ENCODE data around the gene LRRC56. TPM values are rescaled to one million over a fixed set of nuclear protein-coding genes. Genes with fewer than 3 reads are reported as not detected.

Gene LRRC56
- total and polyA plus RNA-seq, 2 donors (not counting 1 experiment from before 2014, with no cell fraction given) = 11.8 to 15.8 TPM

- intact Hi-C loops (cut with micrococcal nuclease) = no loop called here
- no peak overlapping the region for H2AFZ ChIP-seq (ENCODE audit: insufficient read depth, low read depth, low read length, poor library complexity, severe bottlenecking)
- H3K9ac ChIP-seq (ENCODE audit: low read length) = no peak overlapping the region
- H3K4me1 ChIP-seq (ENCODE audit: control insufficient read depth in 2 of 2, insufficient read depth in 2 of 2, low read length in 2 of 2) = peaks cover 20 to 39% of the 10 kb centered on the region in 2 donors
- H3K9me3 ChIP-seq (ENCODE audit: control extremely low read depth in 1 of 3, control insufficient read depth in 2 of 3, insufficient read depth in 1 of 3, low read length in 2 of 3) = no peaks in the 10 kb centered on the region
- no peak overlapping the region for H3K27ac ChIP-seq (ENCODE audit: low read length in 2 of 2)
- Mint-ChIP-seq H3K4me3 (no peak overlapping the region), H3K4me1 (peaks cover 37% of the 10 kb centered on the region), H3K27ac (no peak overlapping the region), H3K9me3 (ENCODE audit: insufficient read depth) (no peaks in the 10 kb centered on the region), H3K27me3 (no peaks in the 10 kb centered on the region)
- ChIA-PET CTCF (no interaction called here), POLR2A (no interaction called here)
- H3K4me2 ChIP-seq (replicated peaks; ENCODE audit: low read depth, low read length, poor library complexity, severe bottlenecking) = no peak overlapping the region
- TF ChIP-seq EZH2 (IDR thresholded peaks at IDR 0.05; ENCODE audit: borderline replicate concordance, insufficient read depth, low read depth, low read length, poor library complexity, severe bottlenecking) (no peak), CTCF (IDR thresholded peaks at IDR 0.05) (no peak)
- peaks cover 97% of the 10 kb centered on the region for H3K79me2 ChIP-seq (ENCODE audit: control insufficient read depth, insufficient read depth, low read length)
- H3K27me3 ChIP-seq (replicated peaks in 1 of 4; ENCODE audit: control extremely low read depth in 1 of 4, control insufficient read depth in 3 of 4, insufficient read depth in 4 of 4, low read length in 3 of 4) = no peaks in the 10 kb centered on the region
- ATAC-seq (ENCODE audit: low read depth) (no peak), DNase-seq (no peak)
- peaks cover 91% of the 10 kb centered on the region for H4K20me1 ChIP-seq (ENCODE audit: control insufficient read depth, insufficient read depth, low read length, poor library complexity, severe bottlenecking)
- peaks cover 1 to 28% of the 10 kb centered on the region in 2 experiments for H3K36me3 ChIP-seq (replicated peaks in 1 of 2; ENCODE audit: control extremely low read depth in 1 of 2, control insufficient read depth in 1 of 2, extremely low read depth in 1 of 2, insufficient read depth in 2 of 2, low read length in 1 of 2)
- no peak overlapping the region for H3K4me3 ChIP-seq (ENCODE audit: control extremely low read depth in 1 of 5, extremely low read depth in 1 of 5, insufficient read depth in 1 of 5, low read depth in 2 of 5, low read length in 4 of 5)
- 92% methylated on average over 17 of the region's 17 CpGs for WGBS (ENCODE audit: insufficient coverage)
Measured at GRCh38 chr11:581752-582151, 44.4 kb downstream of the LRRC56 start.

DNA sequence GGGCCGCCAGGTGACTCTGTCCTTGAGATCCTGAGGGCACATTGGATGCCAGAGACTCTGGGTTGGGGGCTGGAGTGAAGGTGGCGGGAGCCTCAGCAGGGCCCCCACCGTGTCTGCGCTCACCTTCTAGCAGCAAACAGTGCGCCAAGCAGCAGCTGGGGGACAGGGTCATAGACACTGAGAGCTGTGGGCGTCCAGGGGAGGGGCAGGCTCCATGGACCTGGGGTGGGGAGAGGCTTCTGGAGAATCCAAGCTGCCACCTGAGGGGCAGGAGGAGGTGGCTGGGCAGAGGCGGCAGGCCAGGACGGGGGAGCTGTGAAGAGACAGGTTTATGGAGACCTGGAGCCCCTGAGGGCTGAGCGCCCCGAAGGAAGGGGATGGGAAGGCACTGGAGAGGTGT lies 47.0 kb downstream of the LRRC56 start:
- no peak overlapping the region for H3K4me3 ChIP-seq (ENCODE audit: control extremely low read depth in 1 of 5, extremely low read depth in 1 of 5, insufficient read depth in 1 of 5, low read depth in 2 of 5, low read length in 4 of 5)
- H3K79me2 ChIP-seq (ENCODE audit: control insufficient read depth, insufficient read depth, low read length) = peaks cover 92% of the 10 kb centered on the region
- H3K9me3 ChIP-seq (ENCODE audit: control extremely low read depth in 1 of 3, control insufficient read depth in 2 of 3, insufficient read depth in 1 of 3, low read length in 2 of 3) = no peaks in the 10 kb centered on the region
- Mint-ChIP-seq H3K4me3 (no peak overlapping the region), H3K4me1 (peaks cover 14% of the 10 kb centered on the region), H3K27ac (no peak overlapping the region), H3K9me3 (ENCODE audit: insufficient read depth) (no peaks in the 10 kb centered on the region), H3K27me3 (no peaks in the 10 kb centered on the region)
- intact Hi-C loops (cut with micrococcal nuclease) = no loop called here
- H3K36me3 ChIP-seq (replicated peaks in 1 of 2; ENCODE audit: control extremely low read depth in 1 of 2, control insufficient read depth in 1 of 2, extremely low read depth in 1 of 2, insufficient read depth in 2 of 2, low read length in 1 of 2) = peaks cover 0 to 50% of the 10 kb centered on the region in 2 experiments
- CTCF ChIA-PET = no interaction called here
- ATAC-seq (ENCODE audit: low read depth) (no peak), DNase-seq (no peak)
- no peak overlapping the region for H3K9ac ChIP-seq (ENCODE audit: low read length)
- no peak overlapping the region for H2AFZ ChIP-seq (ENCODE audit: insufficient read depth, low read depth, low read length, poor library complexity, severe bottlenecking)
- WGBS (ENCODE audit: insufficient coverage) = 98% methylated on average over 5 of the region's 10 CpGs
- no peaks in the 10 kb centered on the region for H3K27me3 ChIP-seq (replicated peaks in 1 of 4; ENCODE audit: control extremely low read depth in 1 of 4, control insufficient read depth in 3 of 4, insufficient read depth in 4 of 4, low read length in 3 of 4)
- H4K20me1 ChIP-seq (ENCODE audit: control insufficient read depth, insufficient read depth, low read length, poor library complexity, severe bottlenecking) = peaks cover 89% of the 10 kb centered on the region
- POLR2A ChIA-PET = no interaction called here
- H3K4me2 ChIP-seq (replicated peaks; ENCODE audit: low read depth, low read length, poor library complexity, severe bottlenecking) = no peak overlapping the region
- TF ChIP-seq EZH2 (IDR thresholded peaks at IDR 0.05; ENCODE audit: borderline replicate concordance, insufficient read depth, low read depth, low read length, poor library complexity, severe bottlenecking) (no peak), CTCF (IDR thresholded peaks at IDR 0.05) (no peak)
- H3K4me1 ChIP-seq (ENCODE audit: control insufficient read depth in 2 of 2, insufficient read depth in 2 of 2, low read length in 2 of 2) = peaks cover 6 to 14% of the 10 kb centered on the region in 2 donors
- H3K27ac ChIP-seq (ENCODE audit: low read length in 2 of 2) = no peak overlapping the region

Measured in B cell (primary cell).